MCF 10A (cell line): Measurements from ENCODE around the gene TMEM201. TPM values are rescaled to one million over a fixed set of nuclear protein-coding genes. Genes with fewer than 3 reads are reported as not detected.

Experiments used
- BruUV-seq: library from RNA; stranded (reverse); fragments of 400-500 nt; replicated peaks from 2 replicates; lab custom pipeline; 2021; lab: Mats Ljungman, UMichigan
- CTCF ChIA-PET: fragments of 300-600 bp; sonication (Branson Sonifier 250); formaldehyde crosslinking; extraction: SDS; loops from one replicate; lab custom pipeline; 2021; ENCODE audit warnings: antibody characterized with exemption, inconsistent platforms; lab: Yijun Ruan, JAX
- POLR2A ChIA-PET: fragments of 300-600, 350-650 bp; sonication (Branson Sonifier 250); formaldehyde crosslinking; extraction: SDS; loops from one replicate; lab custom pipeline; 2020; ENCODE audit warnings: antibody characterized with exemption, inconsistent platforms; lab: Yijun Ruan, JAX
- DNase-seq: peaks from one replicate; pipeline ENCODE4 v3.0.0-alpha.2; 2018; ENCODE audit not compliant: unreplicated experiment
- H3K27ac Mint-ChIP-seq: one replicate; pipeline ENCODE4 v1.8.0; 2022; ENCODE audit warnings: mild to moderate bottlenecking, low read depth, mixed read lengths; ENCODE audit not compliant: unreplicated experiment
- H3K27me3 Mint-ChIP-seq: one replicate; pipeline ENCODE4 v1.8.0; 2022; ENCODE audit warnings: mixed read lengths; ENCODE audit not compliant: insufficient read depth, unreplicated experiment
- H3K36me3 Mint-ChIP-seq: one replicate; pipeline ENCODE4 v1.8.0; 2022; ENCODE audit warnings: mild to moderate bottlenecking, moderate library complexity, mixed read lengths; ENCODE audit not compliant: insufficient read depth, unreplicated experiment
- H3K4me1 Mint-ChIP-seq: one replicate; pipeline ENCODE4 v1.8.0; 2022; ENCODE audit warnings: mixed read lengths; ENCODE audit not compliant: insufficient read depth, unreplicated experiment
- H3K4me3 Mint-ChIP-seq: one replicate; pipeline ENCODE4 v1.8.0; 2022; ENCODE audit warnings: mild to moderate bottlenecking, moderate library complexity, mixed read lengths; ENCODE audit not compliant: unreplicated experiment
- H3K9me3 Mint-ChIP-seq: one replicate; pipeline ENCODE4 v1.8.0; 2022; ENCODE audit warnings: mixed read lengths; ENCODE audit not compliant: unreplicated experiment
- intact Hi-C: fragments of 100-400 bp; cut with micrococcal nuclease; formaldehyde crosslinking; loops from 2 replicates; pipeline ENCODE4 v1.14.1; 2022
- total RNA-seq: library from RNA; stranded (reverse); gene quantifications from 2 replicates; pipeline ENCODE4 v1.2.3, GENCODE V29; 2022
- TF ChIP-seq, protein P1 (sequence below): fragments of 200-600 bp; IDR thresholded peaks from one replicate; pipeline ENCODE4 v1.8.0; 2022; ENCODE audit warnings: antibody characterized with exemption, mild to moderate bottlenecking; ENCODE audit not compliant: unreplicated experiment

TMEM201 gene
- total RNA-seq, 1 experiment from 2014 or later, result 11.1 TPM

DNA sequence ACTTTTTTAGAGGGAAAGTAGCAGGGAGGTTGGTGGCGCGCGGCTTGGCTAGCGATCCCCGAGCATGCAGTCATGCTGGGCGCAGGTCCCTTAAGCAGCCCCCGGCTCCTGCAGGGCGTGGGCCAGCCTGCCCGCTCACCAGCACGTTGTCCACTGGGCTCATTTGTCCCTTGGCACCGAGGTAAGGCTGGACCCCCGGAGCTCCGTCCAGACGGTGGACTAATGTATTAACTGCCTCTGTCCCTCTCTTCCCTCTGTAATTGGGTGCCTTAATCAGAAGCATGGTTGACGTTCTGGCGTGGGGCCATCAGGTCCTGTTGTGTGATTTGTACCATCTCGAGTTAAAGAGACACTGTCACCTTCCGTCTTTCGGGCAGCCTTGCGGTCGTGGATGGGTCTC, 17.7 kb downstream of the TMEM201 start:
- CTCF ChIA-PET, result interaction anchor here (0.7 kb wide), 1 partner anchor 11 kb away, joined by 3 read pairs; no protein-coding TSS in a partner anchor
- no peak for DNase-seq
- Mint-ChIP-seq H3K9me3 (no peaks in the 10 kb centered on the region), H3K4me3 (no peak overlapping the region), H3K4me1 (no peaks in the 10 kb centered on the region), H3K36me3 (peaks cover 15% of the 10 kb centered on the region), H3K27ac (no peak overlapping the region), H3K27me3 (no peaks in the 10 kb centered on the region)
- TF ChIP-seq, protein P1, sequence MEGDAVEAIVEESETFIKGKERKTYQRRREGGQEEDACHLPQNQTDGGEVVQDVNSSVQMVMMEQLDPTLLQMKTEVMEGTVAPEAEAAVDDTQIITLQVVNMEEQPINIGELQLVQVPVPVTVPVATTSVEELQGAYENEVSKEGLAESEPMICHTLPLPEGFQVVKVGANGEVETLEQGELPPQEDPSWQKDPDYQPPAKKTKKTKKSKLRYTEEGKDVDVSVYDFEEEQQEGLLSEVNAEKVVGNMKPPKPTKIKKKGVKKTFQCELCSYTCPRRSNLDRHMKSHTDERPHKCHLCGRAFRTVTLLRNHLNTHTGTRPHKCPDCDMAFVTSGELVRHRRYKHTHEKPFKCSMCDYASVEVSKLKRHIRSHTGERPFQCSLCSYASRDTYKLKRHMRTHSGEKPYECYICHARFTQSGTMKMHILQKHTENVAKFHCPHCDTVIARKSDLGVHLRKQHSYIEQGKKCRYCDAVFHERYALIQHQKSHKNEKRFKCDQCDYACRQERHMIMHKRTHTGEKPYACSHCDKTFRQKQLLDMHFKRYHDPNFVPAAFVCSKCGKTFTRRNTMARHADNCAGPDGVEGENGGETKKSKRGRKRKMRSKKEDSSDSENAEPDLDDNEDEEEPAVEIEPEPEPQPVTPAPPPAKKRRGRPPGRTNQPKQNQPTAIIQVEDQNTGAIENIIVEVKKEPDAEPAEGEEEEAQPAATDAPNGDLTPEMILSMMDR, result no peak
- POLR2A ChIA-PET, result no interaction called here
- BruUV-seq, result no TSS peak
- intact Hi-C loops, result no loop called here

DNA sequence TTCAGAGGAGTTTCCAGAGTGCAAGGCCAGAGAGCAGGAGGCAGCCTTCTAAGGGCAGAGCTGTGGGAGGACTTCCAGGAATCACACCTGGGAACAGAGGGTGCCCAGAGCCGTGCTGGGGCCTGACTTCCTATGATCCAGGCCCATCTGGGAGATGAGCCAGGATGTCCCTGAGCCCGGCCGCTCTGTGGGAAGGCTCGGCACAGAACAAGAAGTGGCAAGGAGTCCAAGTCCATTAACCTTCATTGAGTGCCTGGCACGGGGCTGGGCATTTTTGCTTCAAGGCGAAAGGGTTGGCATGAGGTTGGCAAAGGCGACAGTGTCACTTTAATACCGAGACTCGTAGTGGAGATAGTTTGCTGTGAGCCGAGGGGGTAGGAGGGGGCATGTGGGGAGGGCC, 18.2 kb downstream of the TMEM201 start:
- TF ChIP-seq, protein P1, result no peak
- H3K4me3 Mint-ChIP-seq, result no peak overlapping the region
- peaks cover 15% of the 10 kb centered on the region for H3K36me3 Mint-ChIP-seq
- DNase-seq, result no peak
- H3K4me1 Mint-ChIP-seq, result no peaks in the 10 kb centered on the region
- BruUV-seq, result no TSS peak
- no peak overlapping the region for H3K27ac Mint-ChIP-seq
- no peaks in the 10 kb centered on the region for H3K9me3 Mint-ChIP-seq
- ChIA-PET CTCF (interaction anchor here (1.0 kb wide), 1 partner anchor 10 kb away, joined by 3 read pairs; no protein-coding TSS in a partner anchor), POLR2A (no interaction called here)
- intact Hi-C loops, result no loop called here
- no peaks in the 10 kb centered on the region for H3K27me3 Mint-ChIP-seq

DNA sequence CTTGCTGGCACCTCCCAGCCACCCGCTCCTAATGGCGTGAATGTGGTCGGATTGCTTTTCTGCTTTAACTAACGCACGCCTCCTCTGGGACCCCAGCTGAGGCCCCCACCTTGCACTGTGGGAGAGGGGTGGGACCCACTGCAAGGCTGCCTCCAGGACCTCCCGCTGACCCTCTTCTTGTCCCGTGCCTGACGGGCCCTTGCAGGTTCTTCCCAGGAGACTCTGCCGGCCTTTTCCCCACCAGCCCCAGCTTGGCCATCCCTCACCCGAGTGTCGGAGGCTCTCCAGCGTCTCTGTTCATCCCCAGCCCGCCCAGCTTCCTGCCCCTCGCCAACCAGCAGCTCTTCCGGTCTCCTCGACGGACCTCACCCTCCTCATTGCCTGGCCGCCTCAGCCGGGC, 18.6 kb downstream of the TMEM201 start:
- no TSS peak for BruUV-seq
- TF ChIP-seq, protein P1, result no peak
- Mint-ChIP-seq H3K4me3 (no peak overlapping the region), H3K27ac (no peak overlapping the region), H3K4me1 (no peaks in the 10 kb centered on the region), H3K36me3 (peaks cover 15% of the 10 kb centered on the region), H3K9me3 (no peaks in the 10 kb centered on the region), H3K27me3 (no peaks in the 10 kb centered on the region)
- intact Hi-C loops, result no loop called here
- ChIA-PET CTCF (interaction anchor here (0.8 to 1.0 kb wide), 2 partner anchors 9 to 11 kb away, joined by 3 to 4 read pairs; no protein-coding TSS in a partner anchor), POLR2A (no interaction called here)
- DNase-seq, result no peak

DNA sequence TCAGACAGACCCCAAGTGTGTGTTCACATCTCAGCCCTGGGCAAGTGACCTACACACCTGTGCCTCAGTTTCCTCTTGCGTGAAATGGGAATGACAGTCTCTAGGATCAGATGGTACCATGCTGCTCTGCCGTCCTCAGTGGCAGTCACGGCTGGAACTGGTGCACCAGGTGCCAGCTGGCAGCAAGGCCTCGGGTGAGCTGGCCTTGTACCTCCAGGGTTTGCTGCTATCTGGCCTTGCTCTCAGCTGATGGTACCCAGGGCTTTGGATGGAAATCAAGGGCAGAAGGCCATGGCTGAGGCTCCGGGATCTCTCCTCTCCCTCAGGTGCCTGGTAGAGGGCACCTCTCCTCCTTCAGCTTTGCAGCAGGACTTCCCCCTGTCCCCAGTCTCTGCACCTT, 21.3 kb downstream of the TMEM201 start:
- POLR2A ChIA-PET, result no interaction called here
- H3K9me3 Mint-ChIP-seq, result no peaks in the 10 kb centered on the region
- H3K4me1 Mint-ChIP-seq, result no peaks in the 10 kb centered on the region
- intact Hi-C loops, result no loop called here
- no peaks in the 10 kb centered on the region for H3K27me3 Mint-ChIP-seq
- CTCF ChIA-PET, result interaction anchor here (0.6 kb wide), 1 partner anchor 18 kb away, joined by 4 read pairs; no protein-coding TSS in a partner anchor
- TF ChIP-seq, protein P1, result no peak
- no peak for DNase-seq
- no peak overlapping the region for H3K4me3 Mint-ChIP-seq
- BruUV-seq, result no TSS peak
- peaks cover 11% of the 10 kb centered on the region for H3K36me3 Mint-ChIP-seq
- no peak overlapping the region for H3K27ac Mint-ChIP-seq
